ENCODE data around the gene SPTAN1.

DNA sequence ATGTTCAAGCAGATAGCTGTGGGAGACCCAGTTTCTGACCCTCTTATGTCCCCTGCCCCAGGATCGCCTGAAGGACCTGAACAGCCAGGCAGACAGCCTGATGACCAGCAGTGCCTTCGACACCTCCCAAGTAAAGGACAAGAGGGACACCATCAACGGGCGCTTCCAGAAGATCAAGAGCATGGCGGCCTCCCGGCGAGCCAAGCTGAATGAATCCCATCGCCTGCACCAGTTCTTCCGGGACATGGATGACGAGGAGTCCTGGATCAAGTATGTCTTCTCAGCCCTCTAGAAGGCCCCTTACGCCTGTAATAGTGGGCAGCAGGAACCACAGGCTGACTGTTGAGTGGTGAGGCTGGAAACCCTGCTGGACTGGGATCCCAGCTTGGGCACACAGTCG lies 63.2 kb downstream of the SPTAN1 start:
- TF ChIP-seq CTCF (IDR thresholded peaks at IDR 0.05) (no peak), POLR2A (IDR thresholded peaks at IDR 0.05) (no peak)

Data from testis (tissue), 2 donors.